GM12801 (cell line): ENCODE measurements around the gene KAZN.

ENCODE experiments used
- CTCF ChIP-seq: IDR thresholded peaks from one replicate; pipeline ENCODE4 v1.5.1; 2011; ENCODE audit warnings: control low read depth; ENCODE audit not compliant: insufficient read length; ENCODE audit errors: extremely low read depth

KAZN gene

DNA sequence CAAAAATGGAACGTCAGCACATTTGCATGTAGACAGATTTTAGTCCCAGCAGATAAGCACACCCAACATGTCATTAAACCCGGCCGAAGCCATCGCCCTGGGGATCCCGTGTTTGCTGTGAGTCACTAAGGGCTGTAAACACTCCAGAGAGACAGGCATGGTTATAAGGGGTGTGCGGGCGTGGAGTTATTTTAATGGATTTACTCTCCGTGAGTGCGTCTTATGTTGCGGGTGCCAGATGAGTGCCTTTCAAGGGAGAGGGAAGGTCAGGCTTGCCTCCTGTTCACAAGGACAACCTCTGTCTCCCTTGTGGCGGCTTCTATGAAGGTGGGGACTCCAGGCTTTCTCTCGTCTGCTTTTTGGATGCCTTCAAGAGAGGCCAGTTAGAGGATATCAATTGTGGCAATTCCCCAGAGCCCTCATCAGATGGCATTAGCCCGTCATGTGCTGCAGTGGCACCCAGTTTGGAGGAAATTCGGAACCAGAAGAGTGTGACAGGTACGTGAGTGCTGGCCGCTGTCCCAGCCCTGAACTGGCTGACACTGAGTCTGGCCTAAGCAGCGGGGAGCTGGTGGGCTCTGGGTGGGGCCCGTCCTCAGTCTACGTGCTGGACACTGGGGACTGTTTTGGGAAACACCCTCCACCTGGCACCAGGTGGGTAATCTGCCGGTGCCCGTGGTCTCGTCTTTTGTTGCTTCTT, 331.2 kb downstream of the KAZN start:
- no peak for TF ChIP-seq CTCF

DNA sequence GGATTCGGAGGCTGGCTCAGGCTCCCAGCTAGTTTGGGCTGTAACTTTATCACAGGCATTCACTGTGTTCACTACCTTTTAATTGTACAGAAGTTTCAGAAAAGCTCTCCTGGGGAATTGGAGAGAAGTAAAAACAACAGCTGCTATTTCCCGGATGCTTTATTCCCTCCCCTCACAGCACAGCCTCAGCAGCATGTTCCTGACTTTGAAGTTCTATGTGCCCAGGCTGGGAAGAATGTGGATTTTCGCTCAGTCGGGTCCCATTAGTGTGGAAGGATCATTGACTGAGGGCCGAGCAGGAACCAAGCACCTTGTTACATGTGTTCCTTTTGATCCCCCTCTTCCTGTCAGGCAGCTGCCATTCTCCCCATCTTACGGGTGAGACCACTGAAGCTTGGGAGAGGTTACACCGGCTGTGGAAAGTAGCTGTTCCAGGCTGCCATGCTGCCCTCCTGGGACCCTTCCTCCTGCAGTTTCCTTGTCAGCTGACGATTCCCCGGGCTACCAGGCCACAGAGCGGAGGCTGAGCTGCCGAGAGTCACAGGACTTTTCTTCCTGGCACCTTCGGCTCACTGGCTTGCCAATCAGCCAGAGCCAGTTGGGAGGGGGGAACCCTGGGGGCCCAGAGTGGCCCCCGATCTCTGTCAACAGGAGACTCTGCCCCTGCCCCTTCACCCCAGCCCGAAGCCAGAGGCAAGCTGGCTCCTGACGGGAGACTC, 331.9 kb downstream of the KAZN start:
- TF ChIP-seq CTCF: no peak

GRCh38 chr1:14932034-14932638, 333.7 kb downstream of the KAZN start:
- TF ChIP-seq CTCF: no peak

DNA sequence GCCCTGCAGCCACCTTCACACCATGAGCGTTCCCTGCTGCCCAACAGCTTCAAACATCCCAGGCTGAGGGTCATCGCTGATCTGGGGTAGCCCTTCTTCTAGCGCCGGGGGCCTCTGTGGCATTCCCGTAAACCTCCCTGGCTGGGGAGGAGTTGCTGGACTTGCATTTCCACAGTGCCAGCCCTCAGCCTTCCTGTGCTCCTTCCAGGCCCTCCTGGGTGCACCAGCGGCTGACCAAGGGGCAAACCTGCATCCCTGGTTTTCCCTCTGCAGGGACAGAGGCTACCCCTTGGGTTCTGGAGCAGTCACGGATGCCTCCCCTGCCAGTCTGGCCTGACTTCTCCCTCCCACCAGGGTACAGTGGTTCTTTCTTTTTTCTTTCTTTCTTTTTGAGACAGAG, 336.4 kb downstream of the KAZN start:
- TF ChIP-seq CTCF: no peak

GRCh38 chr1:14936815-14937214, 338.3 kb downstream of the KAZN start:
- TF ChIP-seq CTCF: no peak

DNA sequence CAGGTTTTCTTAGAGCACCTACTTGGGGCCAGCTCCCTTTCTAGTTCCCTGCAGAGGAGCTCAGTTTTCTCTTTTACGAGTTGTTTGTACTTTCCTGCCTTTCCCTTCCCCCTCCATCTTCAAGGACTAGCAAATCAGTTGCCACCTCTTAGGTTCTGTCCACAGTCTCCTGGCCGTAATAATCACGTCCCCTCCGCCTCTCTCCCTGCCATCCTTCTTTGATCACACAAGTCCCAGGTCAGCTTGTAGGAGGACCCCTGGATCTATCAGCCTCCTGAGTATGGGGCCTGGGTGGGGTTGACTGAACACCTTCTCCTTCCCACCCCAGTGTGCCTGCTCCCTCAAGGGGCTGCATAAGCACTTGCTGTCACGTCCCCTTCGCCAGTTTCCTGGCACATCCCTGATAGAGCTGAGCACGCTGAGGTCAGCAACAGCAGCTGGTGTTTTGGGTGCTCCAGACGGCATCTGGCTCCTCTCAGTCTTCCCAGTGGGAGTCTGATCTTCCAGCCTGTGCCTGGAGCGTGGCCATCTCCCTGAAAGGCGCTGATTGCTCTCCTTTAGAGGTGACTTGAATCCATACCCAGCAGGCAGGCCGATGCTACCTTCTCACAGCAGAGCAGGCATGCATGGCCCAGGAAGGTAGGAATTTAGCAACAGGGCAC, 338.9 kb downstream of the KAZN start:
- TF ChIP-seq CTCF: no peak
